Progenitor cell of endocrine pancreas (in vitro differentiated cells): Measurements from ENCODE around the gene RBM6. TPM values are rescaled to one million over a fixed set of nuclear protein-coding genes. Genes with fewer than 3 reads are reported as not detected.

ENCODE experiments used
- DNase-seq: peaks from one replicate; pipeline ENCODE4 v3.0.0; 2021; ENCODE audit warnings: low spot score; ENCODE audit not compliant: unreplicated experiment
- H3K27ac Mint-ChIP-seq: 2 replicates; pipeline ENCODE4 v1.8.0; 2021; ENCODE audit warnings: mild to moderate bottlenecking, moderate library complexity, mixed read lengths
- H3K27me3 Mint-ChIP-seq: 2 replicates; pipeline ENCODE4 v1.8.0; 2021; ENCODE audit warnings: mixed read lengths
- H3K36me3 Mint-ChIP-seq: 2 replicates; pipeline ENCODE4 v1.8.0; 2022; ENCODE audit warnings: mixed read lengths; ENCODE audit not compliant: insufficient read depth
- H3K4me1 Mint-ChIP-seq: 2 replicates; pipeline ENCODE4 v1.8.0; 2021; ENCODE audit warnings: low read depth, mixed read lengths
- H3K4me3 Mint-ChIP-seq: 2 replicates; pipeline ENCODE4 v1.8.0; 2021; ENCODE audit warnings: low read depth, mild to moderate bottlenecking, moderate library complexity, mixed read lengths
- H3K9me3 Mint-ChIP-seq: 2 replicates; pipeline ENCODE4 v1.8.0; 2021; ENCODE audit warnings: low read depth, mixed read lengths
- CTCF ChIP-seq: fragments of 200-600 bp; sonication (generic); IDR thresholded peaks from one replicate; pipeline ENCODE4 v1.5.0; 2021; ENCODE audit warnings: antibody characterized with exemption, mild to moderate bottlenecking; ENCODE audit not compliant: unreplicated experiment
- total RNA-seq: library from RNA; stranded (reverse); gene quantifications from 2 replicates; pipeline ENCODE4 v1.2.1, GENCODE V29; 2021

Gene RBM6
- total RNA-seq, 1 donor from 2014 or later: 144 TPM

- Mint-ChIP-seq H3K9me3 (no peaks in the 10 kb centered on the region), H3K36me3 (peaks cover 46% of the 10 kb centered on the region), H3K4me1 (peaks cover 6% of the 10 kb centered on the region), H3K27me3 (no peaks in the 10 kb centered on the region), H3K27ac (peak overlapping the region; percentile 17), H3K4me3 (no peak overlapping the region)
- TF ChIP-seq CTCF: no peak
- no peak for DNase-seq
Observed at GRCh38 chr3:50095352-50095998, 155.5 kb downstream of the RBM6 start.

- no peaks in the 10 kb centered on the region for H3K4me1 Mint-ChIP-seq
- peaks cover 48% of the 10 kb centered on the region for H3K36me3 Mint-ChIP-seq
- H3K4me3 Mint-ChIP-seq: no peak overlapping the region
- DNase-seq: no peak
- no peak for TF ChIP-seq CTCF
- no peak overlapping the region for H3K27ac Mint-ChIP-seq
- no peaks in the 10 kb centered on the region for H3K9me3 Mint-ChIP-seq
- no peaks in the 10 kb centered on the region for H3K27me3 Mint-ChIP-seq
Observed at GRCh38 chr3:50100386-50100785, 160.4 kb downstream of the RBM6 start.

GRCh38 chr3:50100956-50101845 is 161.3 kb downstream of the RBM6 start:
- no peaks in the 10 kb centered on the region for H3K4me1 Mint-ChIP-seq
- no peaks in the 10 kb centered on the region for H3K27me3 Mint-ChIP-seq
- no peak for DNase-seq
- peaks cover 41% of the 10 kb centered on the region for H3K36me3 Mint-ChIP-seq
- H3K9me3 Mint-ChIP-seq: no peaks in the 10 kb centered on the region
- no peak overlapping the region for H3K27ac Mint-ChIP-seq
- H3K4me3 Mint-ChIP-seq: no peak overlapping the region
- TF ChIP-seq CTCF: no peak

- TF ChIP-seq CTCF: no peak
- no peak for DNase-seq
- Mint-ChIP-seq H3K36me3 (peaks cover 44% of the 10 kb centered on the region), H3K27ac (no peak overlapping the region), H3K27me3 (no peaks in the 10 kb centered on the region), H3K4me1 (no peaks in the 10 kb centered on the region), H3K9me3 (no peaks in the 10 kb centered on the region), H3K4me3 (no peak overlapping the region)
Observed at GRCh38 chr3:50102558-50102957, 162.6 kb downstream of the RBM6 start.

- no peaks in the 10 kb centered on the region for H3K9me3 Mint-ChIP-seq
- H3K27ac Mint-ChIP-seq: no peak overlapping the region
- DNase-seq: no peak
- no peak for TF ChIP-seq CTCF
- no peaks in the 10 kb centered on the region for H3K4me1 Mint-ChIP-seq
- H3K36me3 Mint-ChIP-seq: peaks cover 54% of the 10 kb centered on the region
- H3K27me3 Mint-ChIP-seq: no peaks in the 10 kb centered on the region
- H3K4me3 Mint-ChIP-seq: no peak overlapping the region
Observed at GRCh38 chr3:50111757-50112156, 171.8 kb downstream of the RBM6 start.
